Measurements from ENCODE around the gene EFNB2. TPM values are rescaled to one million over a fixed set of nuclear protein-coding genes. Genes with fewer than 3 reads are reported as not detected.

EFNB2 gene
- total and polyA plus RNA-seq, 9 donors = 3.7 to 33.2 (median 13.5) TPM

GRCh38 chr13:106455777-106456176 lies 79.7 kb downstream of the EFNB2 start:
- Histone ChIP-seq H3K36me3 (no peaks in the 10 kb centered on the region), H3K4me3 (no peak overlapping the region), H3K4me1 (ENCODE audit: insufficient read depth) (no peaks in the 10 kb centered on the region), H3K27ac (no peak overlapping the region), H3K27me3 (no peaks in the 10 kb centered on the region), H3K9me3 (no peaks in the 10 kb centered on the region)
- intact Hi-C loops (cut with DNase I) = no loop called here
- TF ChIP-seq CTCF (IDR thresholded peaks at IDR 0.05) (no peak), EP300 (IDR thresholded peaks at IDR 0.05) (no peak), POLR2A (IDR thresholded peaks at IDR 0.05) (no peak)
- WGBS, 3 donors = 29 to 33% (median 30%) methylated on average over 3 of the region's 3 CpGs
- no peak for DNase-seq

- Histone ChIP-seq H3K9me3 (no peaks in the 10 kb centered on the region), H3K4me1 (ENCODE audit: insufficient read depth) (no peaks in the 10 kb centered on the region), H3K27me3 (no peaks in the 10 kb centered on the region), H3K4me3 (no peak overlapping the region), H3K27ac (no peak overlapping the region), H3K36me3 (no peaks in the 10 kb centered on the region)
- intact Hi-C loops (cut with DNase I) = no loop called here
- DNase-seq = no peak
- WGBS, 3 donors = 91 to 94% (median 93%) methylated on average over 9 of the region's 9 CpGs
- TF ChIP-seq CTCF (IDR thresholded peaks at IDR 0.05) = no peak
- no peak for TF ChIP-seq POLR2A (IDR thresholded peaks at IDR 0.05)
- no peak for TF ChIP-seq EP300 (IDR thresholded peaks at IDR 0.05)
Measured at GRCh38 chr13:106455190-106455589, 80.3 kb downstream of the EFNB2 start.

GRCh38 chr13:106453101-106453500 lies 82.4 kb downstream of the EFNB2 start:
- no peaks in the 10 kb centered on the region for H3K27me3 ChIP-seq
- WGBS, 3 donors = 84 to 97% (median 96%) methylated on average over 7 of the region's 7 CpGs
- H3K9me3 ChIP-seq = no peaks in the 10 kb centered on the region
- intact Hi-C loops (cut with DNase I) = no loop called here
- H3K36me3 ChIP-seq = no peaks in the 10 kb centered on the region
- no peak for DNase-seq
- no peak overlapping the region for H3K4me3 ChIP-seq
- H3K4me1 ChIP-seq (ENCODE audit: insufficient read depth) = no peaks in the 10 kb centered on the region
- TF ChIP-seq CTCF (IDR thresholded peaks at IDR 0.05) (no peak), POLR2A (IDR thresholded peaks at IDR 0.05) (no peak), EP300 (IDR thresholded peaks at IDR 0.05) (no peak)
- no peak overlapping the region for H3K27ac ChIP-seq

- H3K9me3 ChIP-seq = no peaks in the 10 kb centered on the region
- intact Hi-C loops (cut with DNase I) = no loop called here
- H3K4me1 ChIP-seq (ENCODE audit: insufficient read depth) = no peaks in the 10 kb centered on the region
- H3K36me3 ChIP-seq = no peaks in the 10 kb centered on the region
- no peak for DNase-seq
- TF ChIP-seq EP300 (IDR thresholded peaks at IDR 0.05) (no peak), CTCF (IDR thresholded peaks at IDR 0.05) (no peak), POLR2A (IDR thresholded peaks at IDR 0.05) (no peak)
- no peak overlapping the region for H3K4me3 ChIP-seq
- H3K27me3 ChIP-seq = no peaks in the 10 kb centered on the region
- WGBS, 3 donors = 94 to 96% (median 95%) methylated on average over 6 of the region's 6 CpGs
- no peak overlapping the region for H3K27ac ChIP-seq
Measured at GRCh38 chr13:106450991-106451390, 84.5 kb downstream of the EFNB2 start.

GRCh38 chr13:106449096-106449495 lies 86.4 kb downstream of the EFNB2 start:
- Histone ChIP-seq H3K9me3 (no peaks in the 10 kb centered on the region), H3K36me3 (no peaks in the 10 kb centered on the region), H3K4me3 (no peak overlapping the region), H3K4me1 (ENCODE audit: insufficient read depth) (no peaks in the 10 kb centered on the region), H3K27ac (no peak overlapping the region), H3K27me3 (no peaks in the 10 kb centered on the region)
- 77 to 81% (median 80%) methylated on average over 4 of the region's 4 CpGs for WGBS, 3 donors
- TF ChIP-seq CTCF (IDR thresholded peaks at IDR 0.05) (no peak), POLR2A (IDR thresholded peaks at IDR 0.05) (no peak), EP300 (IDR thresholded peaks at IDR 0.05) (no peak)
- intact Hi-C loops (cut with DNase I) = no loop called here
- no peak for DNase-seq

Data from ovary (tissue), 9 donors.